Choroid plexus epithelial cell (primary cell): ENCODE measurements around the gene KRTAP10-8.
"Not testable (repeated sequence)": the region's sequence is repeated elsewhere in the genome, so short reads cannot be mapped to it uniquely, and the experiment has no call there.

Experiments
- DNase-seq: peaks from one replicate; pipeline ENCODE4 v3.0.0-alpha.2; 2010; ENCODE audit warnings: low read depth
- H3K4me3 ChIP-seq: 2 replicates; pipeline ENCODE4 v1.5.1; 2011; ENCODE audit warnings: low read depth, mild to moderate bottlenecking, control low read depth, low read length, moderate library complexity
- TF ChIP-seq, protein P1 (sequence below): conservative IDR thresholded peaks from 2 replicates; pipeline ENCODE4 v1.5.1; 2011; ENCODE audit warnings: low read depth, mild to moderate bottlenecking, control low read depth, inconsistent platforms, low read length, moderate library complexity

The KRTAP10-8 gene

DNA sequence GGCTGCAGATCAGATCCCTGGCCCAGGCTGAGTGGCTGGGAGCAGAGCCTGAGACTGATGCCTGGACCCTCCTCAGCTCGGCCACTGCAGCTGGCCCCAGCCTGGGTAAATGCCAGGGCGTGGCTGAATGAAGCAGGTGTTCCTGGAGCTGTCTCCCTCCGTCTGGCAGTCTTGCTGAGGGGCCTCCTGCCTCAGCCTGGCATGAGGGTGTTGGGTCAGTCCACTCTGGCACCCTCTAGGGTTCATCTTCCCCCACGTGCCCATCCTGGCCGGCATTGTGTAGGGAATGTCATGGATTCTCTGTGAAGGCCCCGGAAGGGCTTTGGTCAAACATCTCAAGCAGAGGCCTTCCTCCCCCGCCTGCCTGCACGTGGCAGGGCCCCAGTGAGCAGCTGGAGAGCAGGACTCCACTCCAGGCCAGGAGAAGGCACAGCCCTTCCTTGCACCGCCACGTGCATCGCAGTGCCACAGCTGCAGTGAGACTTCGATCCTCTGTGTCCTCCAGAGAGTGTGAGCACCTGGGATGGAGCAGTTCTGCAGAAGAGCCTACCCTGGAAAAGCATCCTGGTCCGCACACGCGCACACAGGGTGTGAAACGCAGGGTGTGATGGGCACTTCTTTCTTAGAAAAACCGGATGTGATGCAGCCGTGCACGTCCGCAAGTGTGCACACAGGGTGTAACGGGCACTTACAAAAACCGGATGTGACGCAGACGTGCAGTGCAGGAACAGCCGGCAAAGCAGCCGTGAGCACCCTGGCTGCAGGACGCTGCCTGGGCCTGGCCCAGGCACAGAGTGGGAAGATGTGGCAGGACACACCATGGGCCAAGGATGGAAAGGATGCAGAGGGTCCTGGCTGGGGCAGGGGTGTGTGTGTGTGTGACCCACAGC lies 43.0 kb upstream of the KRTAP10-8 start:
- H3K4me3 ChIP-seq = no peak overlapping the region
- TF ChIP-seq, protein P1, sequence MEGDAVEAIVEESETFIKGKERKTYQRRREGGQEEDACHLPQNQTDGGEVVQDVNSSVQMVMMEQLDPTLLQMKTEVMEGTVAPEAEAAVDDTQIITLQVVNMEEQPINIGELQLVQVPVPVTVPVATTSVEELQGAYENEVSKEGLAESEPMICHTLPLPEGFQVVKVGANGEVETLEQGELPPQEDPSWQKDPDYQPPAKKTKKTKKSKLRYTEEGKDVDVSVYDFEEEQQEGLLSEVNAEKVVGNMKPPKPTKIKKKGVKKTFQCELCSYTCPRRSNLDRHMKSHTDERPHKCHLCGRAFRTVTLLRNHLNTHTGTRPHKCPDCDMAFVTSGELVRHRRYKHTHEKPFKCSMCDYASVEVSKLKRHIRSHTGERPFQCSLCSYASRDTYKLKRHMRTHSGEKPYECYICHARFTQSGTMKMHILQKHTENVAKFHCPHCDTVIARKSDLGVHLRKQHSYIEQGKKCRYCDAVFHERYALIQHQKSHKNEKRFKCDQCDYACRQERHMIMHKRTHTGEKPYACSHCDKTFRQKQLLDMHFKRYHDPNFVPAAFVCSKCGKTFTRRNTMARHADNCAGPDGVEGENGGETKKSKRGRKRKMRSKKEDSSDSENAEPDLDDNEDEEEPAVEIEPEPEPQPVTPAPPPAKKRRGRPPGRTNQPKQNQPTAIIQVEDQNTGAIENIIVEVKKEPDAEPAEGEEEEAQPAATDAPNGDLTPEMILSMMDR = no peak
- DNase-seq = no peak

DNA sequence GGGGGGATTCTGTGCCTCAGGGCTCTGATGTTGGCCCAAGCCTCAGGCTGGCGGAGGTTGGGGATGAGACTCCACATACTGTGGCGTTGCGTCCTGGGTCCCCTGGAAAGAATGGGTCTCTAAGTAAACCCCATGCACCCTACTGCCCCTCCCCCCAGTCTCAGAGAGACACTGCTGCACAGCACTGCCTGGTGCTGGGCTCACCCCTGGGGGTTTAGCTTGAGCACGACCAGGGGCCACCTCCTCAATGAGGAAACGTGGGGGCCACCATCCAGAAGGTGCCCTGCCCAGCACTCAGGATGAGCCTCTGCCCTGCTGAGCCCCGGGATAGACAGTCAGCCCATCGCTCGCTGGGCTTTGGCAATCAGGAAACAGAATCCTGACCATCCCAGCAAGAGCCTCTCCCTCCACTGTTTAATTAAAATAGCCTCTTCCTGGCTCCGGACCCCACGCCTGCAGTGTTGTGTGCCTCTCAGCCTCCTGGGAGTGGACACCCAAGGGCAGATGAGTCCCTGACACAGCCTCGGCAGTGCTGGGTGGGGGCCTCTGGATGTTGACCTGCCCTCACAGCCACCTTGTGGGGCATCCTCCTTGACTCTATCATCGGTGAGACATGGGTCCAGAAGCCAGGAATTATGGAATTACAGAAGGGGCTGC lies 41.9 kb upstream of the KRTAP10-8 start:
- no peak for DNase-seq
- H3K4me3 ChIP-seq = no peak overlapping the region
- TF ChIP-seq, protein P1 = no peak

DNA sequence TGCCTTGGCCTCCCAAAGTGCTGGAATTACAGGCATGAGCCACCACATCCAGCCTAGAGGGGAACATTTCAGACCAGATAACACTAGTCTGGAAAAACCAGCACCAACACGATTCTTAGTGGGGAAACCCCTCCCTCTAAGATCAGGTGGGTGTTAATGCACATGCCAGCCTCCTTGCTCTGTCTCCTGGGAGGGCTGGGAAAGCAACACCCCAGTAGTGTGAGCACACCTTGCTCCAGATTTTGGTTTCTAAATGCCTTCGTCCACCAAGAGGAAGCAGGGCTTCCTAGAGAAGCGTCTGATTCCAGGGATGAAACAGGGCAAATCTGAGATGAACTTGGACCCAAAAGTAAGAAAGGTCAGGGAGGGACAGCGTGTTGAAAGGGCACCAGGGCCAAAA lies 40.6 kb upstream of the KRTAP10-8 start:
- TF ChIP-seq, protein P1 = no peak
- DNase-seq = no peak
- no peak overlapping the region for H3K4me3 ChIP-seq

DNA sequence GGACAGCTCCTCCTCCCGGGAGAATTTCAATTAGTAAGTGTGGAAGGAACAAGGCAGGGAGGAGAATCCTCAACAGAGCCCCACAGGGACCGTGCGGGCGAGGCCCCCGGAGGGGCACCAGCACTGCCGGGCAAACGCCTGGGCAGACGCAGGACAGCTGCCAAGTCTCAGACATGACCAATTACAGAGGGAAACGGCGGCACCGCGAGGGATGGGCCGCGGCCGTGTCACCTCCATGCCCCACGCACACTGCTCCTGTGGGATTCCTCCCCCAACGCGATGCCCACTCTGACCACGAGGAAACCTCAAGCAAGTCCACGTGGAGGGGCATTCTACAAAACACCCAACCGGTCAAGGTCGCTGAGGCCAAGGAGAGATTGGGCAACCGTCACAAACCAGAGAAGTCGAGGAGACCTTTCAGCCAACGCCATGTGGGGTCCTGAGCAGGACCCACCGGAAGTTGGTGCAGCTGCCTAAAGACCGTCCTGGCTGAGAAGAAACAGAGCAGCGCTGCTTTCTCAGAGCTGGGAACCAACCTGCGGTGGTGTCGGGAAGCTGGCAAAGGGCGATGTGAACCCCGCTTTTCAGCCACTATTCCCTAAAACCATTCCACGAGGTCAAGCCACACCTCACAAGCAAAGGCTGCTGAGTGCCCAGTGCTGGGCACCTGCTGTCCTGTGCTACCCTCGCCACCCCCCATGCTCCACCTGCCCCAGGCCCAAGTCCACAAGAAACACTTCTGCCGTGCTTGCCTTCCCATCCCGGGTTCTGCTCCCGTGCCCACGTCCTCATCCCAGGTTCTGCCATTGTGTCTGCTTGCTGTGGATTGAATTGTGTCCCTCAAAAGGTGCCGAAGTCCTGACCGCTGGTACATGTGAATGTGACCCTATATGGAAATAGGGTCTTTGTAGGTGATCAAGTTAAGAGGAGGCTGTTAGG lies 39.8 kb upstream of the KRTAP10-8 start:
- no peak for DNase-seq
- no peak overlapping the region for H3K4me3 ChIP-seq
- TF ChIP-seq, protein P1 = no peak

DNA sequence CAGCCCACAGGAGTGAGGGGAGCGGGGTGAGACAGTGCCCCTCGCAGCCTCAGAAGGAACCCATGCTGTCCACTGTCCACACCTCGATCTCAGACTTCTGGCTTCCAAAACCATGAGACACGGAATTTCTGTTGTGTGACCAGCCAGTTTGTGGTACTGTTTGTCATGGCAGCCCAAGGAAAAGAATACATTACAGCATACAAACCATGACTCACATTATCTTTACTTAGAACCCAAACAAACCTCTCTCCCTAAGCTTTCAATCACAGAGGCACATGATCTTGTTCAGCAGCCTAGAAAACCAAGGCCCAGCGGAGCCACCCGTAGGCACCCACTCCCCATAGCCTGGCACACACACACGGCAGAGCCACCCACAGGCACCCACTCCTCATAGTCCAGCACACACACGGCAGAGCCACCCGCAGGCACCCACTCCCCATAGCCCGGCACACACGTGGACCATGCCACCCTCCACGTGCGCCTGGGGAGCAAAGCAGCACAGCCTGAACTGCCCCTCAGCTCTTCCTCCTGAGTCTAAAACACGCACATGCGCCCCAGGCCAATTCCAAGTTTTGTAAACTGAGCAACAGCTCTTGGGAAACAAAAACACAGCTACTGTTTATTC lies 38.8 kb upstream of the KRTAP10-8 start:
- DNase-seq = no peak

DNA sequence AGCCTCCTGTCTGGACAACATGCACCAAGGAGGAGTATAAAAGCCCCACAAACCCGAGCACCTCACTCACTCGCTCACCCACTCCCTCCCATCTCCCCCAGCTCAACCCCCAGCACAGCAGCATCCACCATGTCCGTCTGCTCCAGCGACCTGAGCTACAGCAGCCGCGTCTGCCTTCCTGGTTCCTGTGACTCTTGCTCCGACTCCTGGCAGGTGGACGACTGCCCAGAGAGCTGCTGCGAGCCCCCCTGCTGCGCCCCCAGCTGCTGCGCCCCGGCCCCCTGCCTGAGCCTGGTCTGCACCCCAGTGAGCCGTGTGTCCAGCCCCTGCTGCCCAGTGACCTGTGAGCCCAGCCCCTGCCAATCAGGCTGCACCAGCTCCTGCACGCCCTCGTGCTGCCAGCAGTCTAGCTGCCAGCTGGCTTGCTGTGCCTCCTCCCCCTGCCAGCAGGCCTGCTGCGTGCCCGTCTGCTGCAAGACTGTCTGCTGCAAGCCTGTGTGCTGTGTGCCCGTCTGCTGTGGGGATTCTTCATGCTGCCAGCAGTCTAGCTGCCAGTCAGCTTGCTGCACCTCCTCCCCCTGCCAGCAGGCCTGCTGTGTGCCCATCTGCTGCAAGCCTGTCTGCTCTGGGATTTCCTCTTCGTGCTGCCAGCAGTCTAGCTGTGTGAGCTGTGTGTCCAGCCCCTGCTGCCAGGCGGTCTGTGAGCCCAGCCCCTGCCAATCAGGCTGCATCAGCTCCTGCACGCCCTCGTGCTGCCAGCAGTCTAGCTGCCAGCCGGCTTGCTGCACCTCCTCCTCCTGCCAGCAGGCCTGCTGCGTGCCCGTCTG lies 38.0 kb upstream of the KRTAP10-8 start, which contains the start of gene KRTAP10-4:
KRTAP10-4 (plus strand) TSS at position 100 of the 827 bp plus-strand sequence; CDS start at position 130, 30 bp downstream.
- not testable (repeated sequence) for H3K4me3 ChIP-seq, DNase-seq

More for the DNA sequence above, 38.8 kb upstream of the KRTAP10-8 start:
- TF ChIP-seq, protein P1 = no peak
- H3K4me3 ChIP-seq = no peak overlapping the region
